Measurements from ENCODE around the gene HBM. TPM values are rescaled to one million over a fixed set of nuclear protein-coding genes. Genes with fewer than 3 reads are reported as not detected.
"Not testable (repeated sequence)": the region's sequence is repeated elsewhere in the genome, so short reads cannot be mapped to it uniquely, and the experiment has no call there.

Gene HBM
- polyA plus RNA-seq, 5 donors: 2.4 to 19.6 (median 7.0) TPM

DNA sequence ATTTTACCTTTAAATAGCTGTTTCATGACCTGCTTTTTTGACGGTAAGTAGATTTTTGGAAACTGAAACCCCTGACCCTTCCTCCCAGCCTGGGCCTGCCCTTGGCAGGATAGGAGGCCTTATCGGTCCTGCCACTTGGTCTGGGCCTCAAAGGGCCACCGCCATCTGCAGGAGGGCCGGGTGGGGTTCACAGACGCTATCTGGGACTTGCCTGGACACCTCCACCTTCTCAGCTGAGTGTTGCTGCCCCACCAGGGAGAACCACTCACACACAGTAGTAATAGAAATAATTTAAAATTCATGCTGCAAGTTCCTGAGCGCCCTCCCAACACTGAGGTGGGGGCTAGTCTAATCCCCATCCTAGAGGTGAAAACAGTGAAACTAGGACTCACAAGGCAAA, 22.7 kb upstream of the HBM start:
- DNase-seq: no peak

DNA sequence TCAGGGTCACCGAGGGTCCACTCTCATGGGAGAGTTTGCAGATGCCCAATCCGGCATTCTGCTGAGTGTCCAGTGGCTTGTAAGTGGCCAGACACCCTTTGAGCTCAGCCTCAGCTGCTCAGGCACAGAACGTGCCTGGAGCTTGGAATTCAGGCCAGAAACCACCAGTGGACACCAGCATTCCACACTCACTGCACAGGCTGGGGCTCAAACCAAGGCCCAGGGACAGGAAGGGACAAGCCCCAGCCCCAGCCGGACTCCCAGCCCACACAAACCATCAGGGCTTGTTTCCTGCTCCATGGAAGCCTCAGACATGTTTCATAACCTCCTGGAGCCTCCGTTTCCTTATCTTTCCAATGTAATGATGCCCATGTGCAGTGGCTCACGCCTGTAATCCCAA, 22.3 kb upstream of the HBM start:
- DNase-seq: no peak

DNA sequence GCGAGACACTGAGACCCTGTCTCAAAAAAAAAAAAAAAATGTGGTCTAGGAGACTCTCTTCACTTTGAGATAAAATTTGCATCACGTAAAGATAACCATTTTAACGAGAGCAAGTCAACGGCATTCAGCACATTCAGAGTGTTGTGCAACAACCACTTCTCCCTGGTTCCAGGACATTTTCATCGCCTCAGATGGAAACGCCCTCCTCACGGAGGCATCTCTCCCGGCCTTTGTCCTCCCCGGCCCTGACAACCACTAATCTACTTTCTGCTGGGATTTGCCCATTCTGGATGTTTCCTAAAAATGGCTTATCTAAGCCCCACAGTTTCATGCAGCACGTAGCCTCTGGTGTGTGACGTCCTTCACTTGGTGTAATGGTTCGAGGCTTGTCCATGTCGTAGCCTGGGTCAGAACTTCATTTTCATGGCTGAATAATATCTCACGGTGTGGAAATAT, 21.0 kb upstream of the HBM start:
- DNase-seq: no peak

DNA sequence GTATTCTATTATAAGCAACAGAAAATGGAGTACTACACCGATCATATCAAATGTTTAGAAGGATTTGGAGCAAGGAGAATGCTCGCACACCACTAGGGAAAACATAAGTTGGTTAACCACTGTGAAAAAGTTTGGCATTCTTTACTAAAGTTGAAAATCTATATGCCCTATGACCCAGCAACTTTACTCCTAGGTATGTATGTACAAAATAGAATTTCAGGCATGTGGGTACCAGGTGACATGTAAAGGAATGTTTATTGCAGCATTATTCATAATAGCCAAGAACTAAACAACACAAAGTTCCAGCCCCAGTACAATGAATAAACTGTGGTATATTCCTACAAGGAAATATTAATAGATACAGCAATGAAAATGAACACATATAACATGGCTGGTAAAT, 19.1 kb upstream of the HBM start:
- no peak for DNase-seq

DNA sequence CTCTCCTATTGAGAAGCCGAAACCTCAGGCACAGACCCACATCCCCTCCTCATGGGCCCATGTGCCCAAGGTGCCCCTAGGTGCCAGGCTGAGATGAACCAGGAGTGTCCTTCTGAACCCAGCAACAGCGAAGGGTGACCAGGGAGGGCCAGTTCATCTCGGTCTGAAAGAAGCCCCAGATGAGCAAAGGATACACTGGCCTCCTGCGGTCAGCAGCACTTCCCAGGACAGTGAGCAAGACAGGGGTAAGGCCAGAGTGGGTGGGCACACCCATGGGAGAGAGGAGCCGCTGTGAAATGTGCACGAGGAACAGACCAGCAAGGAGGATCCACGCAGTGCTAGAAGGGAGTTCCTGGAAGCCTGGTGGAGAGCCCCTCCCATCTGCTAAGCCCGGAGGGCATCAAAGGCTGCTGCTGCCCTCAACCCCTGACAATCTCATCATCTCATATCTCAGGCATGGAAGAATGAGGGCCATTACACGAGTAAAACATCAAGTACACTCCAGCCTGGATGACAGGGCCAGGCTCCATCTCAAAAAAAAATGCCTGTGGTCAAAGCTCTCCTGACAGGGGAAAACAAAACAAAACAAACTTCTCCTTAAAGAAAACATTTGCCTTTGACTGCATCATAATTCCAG, 16.6 kb upstream of the HBM start:
- DNase-seq: no peak

DNA sequence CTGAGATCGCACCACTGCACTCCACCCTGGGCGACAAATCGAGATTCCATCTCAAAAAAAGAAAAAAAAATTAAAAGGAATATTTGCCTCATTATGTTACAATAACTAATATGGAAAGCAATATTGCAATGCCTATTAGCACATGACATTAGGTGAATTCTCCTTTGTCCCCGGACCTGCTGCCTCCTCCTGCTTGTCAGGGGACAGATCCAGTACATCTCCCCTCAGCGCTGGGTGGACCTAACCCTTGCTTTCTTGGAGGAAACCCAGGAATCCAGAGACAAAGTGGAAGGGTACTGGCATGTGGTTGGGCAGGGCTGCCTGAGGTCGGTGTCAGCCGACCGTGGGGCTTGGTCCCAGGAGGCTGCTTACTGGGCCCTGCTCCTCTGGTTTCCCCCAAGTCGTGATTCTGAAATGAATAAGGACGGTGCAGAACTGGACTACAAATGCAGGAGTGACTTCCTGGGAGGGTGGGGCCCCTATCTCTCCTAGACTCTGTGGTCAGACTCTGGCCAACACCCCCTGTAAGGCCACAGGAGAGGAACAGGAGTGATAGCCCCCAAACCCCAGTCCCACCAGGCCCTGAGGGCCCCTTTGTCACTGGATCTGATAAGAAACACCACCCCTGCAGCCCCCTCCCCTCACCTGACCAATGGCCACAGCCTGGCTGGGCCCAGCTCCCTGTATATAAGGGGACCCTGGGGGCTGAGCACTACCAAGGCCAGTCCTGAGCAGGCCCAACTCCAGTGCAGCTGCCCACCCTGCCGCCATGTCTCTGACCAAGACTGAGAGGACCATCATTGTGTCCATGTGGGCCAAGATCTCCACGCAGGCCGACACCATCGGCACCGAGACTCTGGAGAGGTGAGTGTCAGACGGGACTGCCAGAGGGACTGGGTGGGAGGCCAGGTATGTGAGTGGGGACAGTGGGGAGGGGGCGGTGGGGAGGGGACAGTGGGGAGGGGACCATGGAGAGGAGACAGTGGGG, 13.3 kb upstream of the HBM start, which contains the start of gene HBZ:
TSS of gene HBZ (plus strand) at position 504 of the 988 bp plus-strand sequence. CDS start at position 770, 266 bp downstream.
- DNase-seq: no peak

DNA sequence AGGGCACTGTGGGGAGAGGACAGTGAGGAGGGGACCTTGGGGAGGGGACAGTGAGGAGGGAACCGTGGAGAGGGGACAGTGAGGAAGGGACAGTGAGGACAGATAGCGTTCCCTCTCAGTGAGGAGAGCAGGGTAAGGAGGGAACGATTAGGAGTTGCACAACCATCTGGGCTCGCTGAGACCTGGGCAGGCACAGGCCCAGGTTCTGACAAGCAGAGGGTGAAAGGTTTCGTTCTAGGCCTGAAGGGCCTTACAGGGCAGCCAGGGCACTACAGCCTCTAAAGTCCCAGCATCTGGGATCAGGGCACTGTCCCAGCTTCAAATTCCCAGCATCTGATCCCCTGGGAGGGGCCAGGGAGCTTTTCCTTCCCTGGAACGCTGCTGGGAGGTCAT, 12.7 kb upstream of the HBM start:
- not testable (repeated sequence) for DNase-seq

DNA sequence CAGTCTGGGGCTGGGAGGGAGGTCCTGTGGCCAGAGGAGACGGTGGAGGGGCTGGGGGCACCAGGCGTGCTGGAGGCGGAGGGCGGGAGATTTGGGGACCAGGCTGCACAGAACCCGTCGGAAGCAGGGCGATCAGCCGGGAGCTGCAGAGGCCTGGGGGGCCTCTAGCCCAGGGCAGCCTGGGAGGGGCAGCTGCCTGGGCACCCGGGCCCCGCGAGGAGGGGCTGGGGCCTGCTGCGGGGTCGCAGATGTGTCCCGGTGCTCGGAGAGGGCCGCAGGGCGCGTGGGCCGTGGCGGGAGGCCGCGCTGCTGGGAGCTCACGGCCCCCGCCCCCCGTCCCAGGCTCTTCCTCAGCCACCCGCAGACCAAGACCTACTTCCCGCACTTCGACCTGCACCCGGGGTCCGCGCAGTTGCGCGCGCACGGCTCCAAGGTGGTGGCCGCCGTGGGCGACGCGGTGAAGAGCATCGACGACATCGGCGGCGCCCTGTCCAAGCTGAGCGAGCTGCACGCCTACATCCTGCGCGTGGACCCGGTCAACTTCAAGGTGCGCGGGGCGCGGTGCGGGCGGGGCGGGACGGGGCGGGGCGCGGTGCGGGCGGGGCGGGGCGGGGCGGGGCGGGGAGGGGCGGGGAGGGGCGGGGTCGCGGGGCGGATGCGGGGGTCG, 12.1 kb upstream of the HBM start:
- not testable (repeated sequence) for DNase-seq

DNA sequence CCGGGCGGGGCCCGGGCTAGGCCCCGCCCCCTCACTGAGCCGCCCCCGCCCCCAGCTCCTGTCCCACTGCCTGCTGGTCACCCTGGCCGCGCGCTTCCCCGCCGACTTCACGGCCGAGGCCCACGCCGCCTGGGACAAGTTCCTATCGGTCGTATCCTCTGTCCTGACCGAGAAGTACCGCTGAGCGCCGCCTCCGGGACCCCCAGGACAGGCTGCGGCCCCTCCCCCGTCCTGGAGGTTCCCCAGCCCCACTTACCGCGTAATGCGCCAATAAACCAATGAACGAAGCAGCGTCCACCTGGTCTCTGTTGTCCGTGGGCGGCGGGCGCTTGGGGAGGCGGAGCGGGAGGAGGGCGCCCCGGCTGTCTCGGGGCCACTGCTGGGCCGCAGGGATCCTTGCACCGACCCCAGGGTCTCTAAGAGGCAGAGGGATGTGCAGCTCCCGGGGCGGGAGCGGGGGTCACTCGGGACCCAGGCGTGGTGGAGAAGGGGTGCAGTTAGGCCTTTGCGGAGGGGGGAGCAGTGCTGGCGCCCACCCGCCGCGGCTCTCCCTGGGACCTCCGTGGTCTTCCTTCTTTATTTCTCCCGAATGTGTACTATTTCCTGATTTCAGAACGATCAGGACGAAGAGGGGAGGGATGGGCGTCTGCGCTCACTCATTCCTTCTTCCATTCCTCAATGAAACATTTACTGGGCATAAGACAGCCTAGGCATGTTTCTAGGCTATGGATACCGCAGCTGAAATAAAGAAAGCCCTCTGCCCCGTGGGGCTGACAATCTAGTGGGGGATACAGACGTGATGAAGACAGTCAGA, 11.4 kb upstream of the HBM start:
- DNase-seq: no peak

DNA sequence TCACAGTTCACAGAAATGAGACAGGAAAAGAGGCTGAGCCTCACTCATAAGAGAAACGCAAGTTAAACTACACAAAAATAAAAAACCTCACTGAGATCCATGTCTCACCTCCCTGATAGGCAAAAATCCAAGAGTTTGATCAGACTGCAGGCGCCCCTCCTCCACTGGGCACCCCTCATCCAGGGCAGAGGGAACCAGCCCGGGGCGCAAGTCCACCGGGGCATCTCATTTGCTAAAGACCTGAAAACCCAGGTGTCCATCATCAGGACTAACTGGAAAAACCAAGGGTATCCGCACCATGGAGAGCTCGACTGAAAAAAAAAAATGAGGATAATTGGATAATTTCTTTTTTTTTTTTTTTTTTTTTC, 10.8 kb upstream of the HBM start:
- no peak for DNase-seq

DNA sequence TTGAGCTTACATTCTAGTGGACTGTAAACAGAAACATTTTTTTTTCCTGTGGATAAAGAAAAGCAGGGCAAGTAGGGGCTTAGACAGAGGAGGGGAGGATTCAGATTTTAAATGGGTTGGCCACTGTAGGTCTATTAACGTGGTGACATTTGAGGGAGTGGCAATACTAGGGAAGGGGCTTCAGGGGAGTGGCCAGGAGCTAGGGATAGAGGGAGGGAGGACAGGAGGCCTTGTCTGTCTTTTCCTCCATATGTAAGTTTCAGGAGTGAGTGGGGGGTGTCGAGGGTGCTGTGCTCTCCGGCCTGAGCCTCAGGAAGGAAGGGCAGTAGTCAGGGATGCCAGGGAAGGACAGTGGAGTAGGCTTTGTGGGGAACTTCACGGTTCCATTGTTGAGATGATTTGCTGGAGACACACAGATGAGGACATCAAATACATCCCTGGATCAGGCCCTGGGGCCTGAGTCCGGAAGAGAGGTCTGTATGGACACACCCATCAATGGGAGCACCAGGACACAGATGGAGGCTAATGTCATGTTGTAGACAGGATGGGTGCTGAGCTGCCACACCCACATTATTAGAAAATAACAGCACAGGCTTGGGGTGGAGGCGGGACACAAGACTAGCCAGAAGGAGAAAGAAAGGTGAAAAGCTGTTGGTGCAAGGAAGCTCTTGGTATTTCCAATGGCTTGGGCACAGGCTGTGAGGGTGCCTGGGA, 6.5 kb upstream of the HBM start:
- DNase-seq: no peak

DNA sequence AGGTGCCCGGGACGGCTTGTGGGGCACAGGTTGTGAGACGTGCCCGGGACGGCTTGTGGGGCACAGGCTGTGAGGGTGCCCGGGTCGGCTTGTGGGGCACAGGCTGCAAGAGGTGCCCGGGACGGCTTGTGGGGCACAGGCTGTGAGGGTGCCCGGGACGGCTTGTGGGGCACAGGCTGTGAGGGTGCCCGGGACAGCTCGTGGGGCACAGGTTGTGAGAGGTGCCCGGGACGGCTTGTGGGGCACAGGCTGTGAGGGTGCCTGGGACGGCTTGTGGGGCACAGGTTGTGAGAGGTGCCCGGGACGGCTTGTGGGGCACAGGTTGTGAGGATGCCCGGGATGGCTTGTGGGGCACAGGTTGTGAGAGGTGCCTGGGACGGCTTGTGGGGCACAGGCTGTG, 5.5 kb upstream of the HBM start:
- DNase-seq: not testable (repeated sequence)

DNA sequence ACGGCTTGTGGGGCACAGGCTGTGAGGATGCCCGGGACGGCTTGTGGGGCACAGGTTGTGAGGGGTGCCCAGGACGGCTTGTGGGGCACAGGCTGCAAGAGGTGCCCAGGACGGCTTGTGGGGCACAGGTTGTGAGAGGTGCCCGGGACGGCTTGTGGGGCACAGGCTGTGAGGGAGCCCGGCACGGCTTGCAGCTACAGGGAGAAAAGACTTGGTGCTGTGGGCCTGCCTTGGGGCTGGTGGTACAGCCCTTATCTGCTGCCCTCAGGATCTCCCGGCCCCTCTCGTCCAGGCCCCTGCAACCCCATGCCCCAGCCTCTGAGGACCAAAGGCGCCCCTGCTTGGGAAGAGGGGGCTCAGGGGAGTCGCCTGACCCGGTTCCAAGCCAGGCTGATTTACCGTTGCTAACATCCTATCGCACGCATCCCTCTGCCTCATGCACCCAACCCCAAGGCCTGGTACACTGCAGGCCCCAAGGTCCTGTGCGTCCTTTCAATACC, 5.0 kb upstream of the HBM start:
- DNase-seq: no peak

DNA sequence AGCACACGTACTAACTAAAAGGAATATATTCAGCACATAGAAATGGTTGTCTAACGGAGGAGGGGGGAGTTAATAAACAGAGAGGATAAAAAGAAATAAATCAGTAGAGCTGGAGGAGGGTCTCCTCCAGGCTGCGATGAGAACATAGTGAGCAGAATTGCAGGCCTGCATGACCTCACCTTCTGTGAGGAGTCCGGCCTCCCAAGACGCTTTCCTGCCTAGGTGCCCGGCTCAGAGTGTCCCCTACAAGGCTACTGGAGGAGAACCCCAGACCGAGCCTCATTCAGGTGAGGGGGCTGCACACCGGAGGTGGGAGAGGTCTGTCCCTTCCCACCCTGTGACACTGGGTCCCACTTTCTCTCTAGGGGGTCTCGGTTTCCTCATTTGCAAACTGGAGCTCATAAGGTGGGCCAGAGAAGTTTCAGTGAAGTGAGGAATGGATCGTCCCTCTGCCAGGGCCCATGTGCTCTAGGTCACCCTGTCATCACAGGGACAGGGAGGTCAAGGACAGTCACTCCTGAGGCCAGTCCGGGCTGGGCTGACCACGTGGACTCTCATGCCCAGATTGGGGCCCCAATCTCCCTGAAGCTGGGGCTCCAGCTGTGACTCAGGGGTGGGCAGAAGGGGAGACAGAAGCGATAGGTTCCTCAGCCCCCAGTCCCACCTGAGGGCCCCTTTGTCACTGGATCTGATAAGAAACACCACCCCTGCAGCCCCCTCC, 3.3 kb upstream of the HBM start:
- no peak for DNase-seq

DNA sequence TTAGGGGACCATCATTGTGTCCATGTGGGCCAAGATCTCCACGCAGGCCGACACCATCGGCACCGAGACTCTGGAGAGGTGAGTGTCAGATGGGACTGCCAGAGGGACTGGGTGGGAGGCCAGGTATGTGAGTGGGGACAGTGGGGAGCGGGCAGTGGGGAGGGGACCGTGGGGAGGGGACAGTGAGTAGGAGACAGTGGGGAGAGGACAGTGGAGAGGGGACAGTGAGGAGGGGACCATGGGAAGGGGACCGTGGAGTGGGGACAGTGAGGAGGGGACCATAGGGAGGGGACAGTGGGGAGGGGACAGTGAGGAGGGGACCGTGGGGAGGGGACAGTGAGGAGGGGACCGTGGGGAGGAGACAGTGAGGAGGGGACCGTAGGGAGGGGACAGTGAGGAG, 2.6 kb upstream of the HBM start:
- not testable (repeated sequence) for DNase-seq

DNA sequence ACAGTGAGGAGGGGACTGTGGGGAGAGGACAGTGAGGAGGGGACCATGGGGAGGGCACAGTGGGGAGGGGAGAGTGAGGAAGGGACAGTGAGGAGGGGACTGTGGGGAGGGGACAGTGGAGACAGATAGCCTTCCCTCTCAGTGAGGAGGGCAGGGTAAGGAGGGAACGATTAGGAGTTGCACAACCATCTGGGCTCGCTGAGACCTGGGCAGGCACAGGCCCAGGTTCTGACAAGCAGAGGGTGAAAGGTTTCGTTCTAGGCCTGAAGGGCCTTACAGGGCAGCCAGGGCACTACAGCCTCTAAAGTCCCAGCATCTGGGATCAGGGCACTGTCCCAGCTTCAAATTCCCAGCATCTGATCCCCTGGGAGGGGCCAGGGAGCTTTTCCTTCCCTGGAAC, 2.1 kb upstream of the HBM start:
- not testable (repeated sequence) for DNase-seq

DNA sequence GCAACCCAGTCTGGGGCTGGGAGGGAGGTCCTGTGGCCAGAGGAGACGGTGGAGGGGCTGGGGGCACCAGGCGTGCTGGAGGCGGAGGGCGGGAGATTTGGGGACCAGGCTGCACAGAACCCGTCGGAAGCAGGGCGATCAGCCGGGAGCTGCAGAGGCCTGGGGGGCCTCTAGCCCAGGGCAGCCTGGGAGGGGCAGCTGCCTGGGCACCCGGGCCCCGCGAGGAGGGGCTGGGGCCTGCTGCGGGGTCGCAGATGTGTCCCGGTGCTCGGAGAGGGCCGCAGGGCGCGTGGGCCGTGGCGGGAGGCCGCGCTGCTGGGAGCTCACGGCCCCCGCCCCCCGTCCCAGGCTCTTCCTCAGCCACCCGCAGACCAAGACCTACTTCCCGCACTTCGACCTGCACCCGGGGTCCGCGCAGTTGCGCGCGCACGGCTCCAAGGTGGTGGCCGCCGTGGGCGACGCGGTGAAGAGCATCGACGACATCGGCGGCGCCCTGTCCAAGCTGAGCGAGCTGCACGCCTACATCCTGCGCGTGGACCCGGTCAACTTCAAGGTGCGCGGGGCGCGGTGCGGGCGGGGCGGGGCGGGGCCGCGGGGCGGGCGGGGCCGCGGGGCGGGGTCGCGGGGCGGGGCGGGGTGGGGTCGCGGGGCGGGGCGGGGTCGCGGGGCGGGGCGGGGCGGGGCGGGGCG, 1.5 kb upstream of the HBM start:
- not testable (repeated sequence) for DNase-seq

DNA sequence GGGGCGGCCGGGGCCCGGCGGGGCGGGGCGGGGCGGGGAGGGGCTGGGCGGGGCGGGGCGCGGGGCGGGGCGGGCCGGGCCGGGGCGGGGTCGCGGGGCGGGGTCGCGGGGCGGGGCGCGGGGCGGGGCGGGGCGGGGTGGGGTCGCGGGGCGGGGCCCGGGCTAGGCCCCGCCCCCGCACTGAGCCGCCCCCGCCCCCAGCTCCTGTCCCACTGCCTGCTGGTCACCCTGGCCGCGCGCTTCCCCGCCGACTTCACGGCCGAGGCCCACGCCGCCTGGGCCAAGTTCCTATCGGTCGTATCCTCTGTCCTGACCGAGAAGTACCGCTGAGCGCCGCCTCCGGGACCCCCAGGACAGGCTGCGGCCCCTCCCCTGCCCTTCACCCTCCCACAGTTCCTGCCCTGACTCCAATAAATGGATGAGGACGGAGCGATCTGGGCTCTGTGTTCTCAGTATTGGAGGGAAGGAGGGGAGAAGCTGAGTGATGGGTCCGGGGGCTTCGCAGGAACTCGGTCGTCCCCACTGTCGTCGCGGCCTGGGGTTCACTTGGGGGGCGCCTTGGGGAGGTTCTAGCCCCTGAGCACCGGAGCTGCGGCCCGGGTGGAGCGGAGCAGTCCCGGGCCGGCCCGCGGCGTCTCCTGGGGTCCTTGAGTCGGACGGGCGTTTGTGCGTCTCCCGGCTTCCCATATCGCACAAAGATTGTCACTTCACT, 795 bp upstream of the HBM start:
- no peak for DNase-seq

Data from right lung (tissue), 5 donors.